Activated B cell treated with CpG ODN at 0.5 μM for 24 hours (primary cell): ENCODE data around the gene ENGASE. TPM values are rescaled to one million over a fixed set of nuclear protein-coding genes. Genes with fewer than 3 reads are reported as not detected.

Experiments used
- ATAC-seq: fragments of 200-7000 bp; cut with Tn5 transposase; one replicate; pipeline ENCODE4 v1.10.0; 2021; ENCODE audit warnings: low read depth, mild to moderate bottlenecking, moderate library complexity
- CTCF ChIA-PET: fragments of 350-600 bp; sonication (Branson Sonifier 250); formaldehyde crosslinking; loops from one replicate; lab custom pipeline; 2021; ENCODE audit warnings: antibody characterized with exemption; lab: Charles Lee
- POLR2A ChIA-PET: fragments of 350-600 bp; sonication (Branson Sonifier 250); formaldehyde crosslinking; loops from one replicate; lab custom pipeline; 2021; ENCODE audit warnings: antibody characterized with exemption; lab: Charles Lee
- DNase-seq: peaks from one replicate; pipeline ENCODE4 v3.0.0; 2022
- H3K27ac Mint-ChIP-seq: one replicate; pipeline ENCODE4 v1.8.0; 2020; ENCODE audit warnings: mixed read lengths
- H3K27me3 Mint-ChIP-seq: one replicate; pipeline ENCODE4 v1.8.0; 2021; ENCODE audit warnings: mixed read lengths
- H3K36me3 Mint-ChIP-seq: one replicate; pipeline ENCODE4 v1.8.0; 2021; ENCODE audit warnings: low read depth, mixed read lengths
- H3K4me1 Mint-ChIP-seq: one replicate; pipeline ENCODE4 v1.8.0; 2021; ENCODE audit warnings: mixed read lengths
- H3K4me3 Mint-ChIP-seq: one replicate; pipeline ENCODE4 v1.8.0; 2020; ENCODE audit warnings: mild to moderate bottlenecking, mixed read lengths
- H3K9me3 Mint-ChIP-seq: one replicate; pipeline ENCODE4 v1.8.0; 2020; ENCODE audit warnings: mixed read lengths
- CTCF ChIP-seq: fragments of 200-600 bp; IDR thresholded peaks from one replicate; pipeline ENCODE4 v1.8.0; 2022; ENCODE audit warnings: antibody characterized with exemption, mild to moderate bottlenecking
- intact Hi-C: fragments of 100-400 bp; cut with micrococcal nuclease; formaldehyde crosslinking; loops from one replicate; pipeline ENCODE4 v1.15.1; 2024
- total RNA-seq: library from RNA; stranded (reverse); gene quantifications from 2 replicates; pipeline ENCODE4 v1.2.3, GENCODE V29; 2022

The ENGASE gene
- total RNA-seq, 1 donor from 2014 or later = 60.1 TPM

GRCh38 chr17:79091226-79091670 is 16.6 kb downstream of the ENGASE start:
- ChIA-PET POLR2A (no interaction called here), CTCF (interaction anchor here (9.4 kb wide), 1 partner anchor 302 kb away, joined by 161 read pairs; no protein-coding TSS in a partner anchor)
- Mint-ChIP-seq H3K4me3 (no peak overlapping the region), H3K9me3 (no peaks in the 10 kb centered on the region), H3K4me1 (no peaks in the 10 kb centered on the region), H3K27ac (no peak overlapping the region), H3K36me3 (peaks cover 8% of the 10 kb centered on the region), H3K27me3 (peaks cover 13% of the 10 kb centered on the region)
- ATAC-seq (no peak), DNase-seq (no peak)
- intact Hi-C loops = no loop called here
- no peak for TF ChIP-seq CTCF

DNA sequence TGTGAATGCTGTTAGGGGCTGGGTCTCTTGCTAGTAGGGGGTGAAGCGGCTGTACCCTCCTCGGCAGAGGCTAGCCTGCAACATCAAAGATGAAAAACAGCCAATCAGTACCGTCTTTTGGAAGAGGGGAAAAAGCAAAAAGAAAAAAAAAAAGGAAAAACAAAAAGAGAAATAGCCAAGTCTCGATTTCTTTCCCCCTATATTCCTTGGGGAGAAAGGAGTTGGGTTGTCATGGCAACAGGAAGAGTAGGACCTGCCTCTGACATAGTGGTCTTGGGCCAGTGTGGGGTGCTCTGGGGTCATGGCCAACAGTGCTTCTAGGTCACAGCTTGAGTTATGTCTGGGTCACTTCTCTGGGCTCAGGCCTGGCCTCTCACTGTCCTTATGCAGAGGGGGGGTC is 17.9 kb downstream of the ENGASE start:
- Mint-ChIP-seq H3K4me3 (no peak overlapping the region), H3K27ac (no peak overlapping the region), H3K9me3 (no peaks in the 10 kb centered on the region), H3K36me3 (peaks cover under 1% of the 10 kb centered on the region), H3K27me3 (peaks cover 17% of the 10 kb centered on the region), H3K4me1 (no peaks in the 10 kb centered on the region)
- ChIA-PET CTCF (interaction anchor here (1.5 kb wide), 1 partner anchor 299 kb away, joined by 4 read pairs; no protein-coding TSS in a partner anchor), POLR2A (no interaction called here)
- intact Hi-C loops = no loop called here
- no peak for TF ChIP-seq CTCF
- ATAC-seq (no peak), DNase-seq (no peak)

- intact Hi-C loops = no loop called here
- Mint-ChIP-seq H3K4me3 (no peak overlapping the region), H3K9me3 (no peaks in the 10 kb centered on the region), H3K27me3 (peaks cover 24% of the 10 kb centered on the region), H3K36me3 (no peaks in the 10 kb centered on the region), H3K27ac (no peak overlapping the region), H3K4me1 (peaks cover 5% of the 10 kb centered on the region)
- DNase-seq (no peak), ATAC-seq (no peak)
- POLR2A ChIA-PET = interaction anchor here (0.7 kb wide), 1 partner anchor 18 kb away, joined by 5 read pairs; no protein-coding TSS in a partner anchor
- no peak for TF ChIP-seq CTCF
- CTCF ChIA-PET = interaction anchor here (1.5 kb wide), 1 partner anchor 298 kb away, joined by 4 read pairs; no protein-coding TSS in a partner anchor
Measured at GRCh38 chr17:79093270-79093669, 18.6 kb downstream of the ENGASE start.

DNA sequence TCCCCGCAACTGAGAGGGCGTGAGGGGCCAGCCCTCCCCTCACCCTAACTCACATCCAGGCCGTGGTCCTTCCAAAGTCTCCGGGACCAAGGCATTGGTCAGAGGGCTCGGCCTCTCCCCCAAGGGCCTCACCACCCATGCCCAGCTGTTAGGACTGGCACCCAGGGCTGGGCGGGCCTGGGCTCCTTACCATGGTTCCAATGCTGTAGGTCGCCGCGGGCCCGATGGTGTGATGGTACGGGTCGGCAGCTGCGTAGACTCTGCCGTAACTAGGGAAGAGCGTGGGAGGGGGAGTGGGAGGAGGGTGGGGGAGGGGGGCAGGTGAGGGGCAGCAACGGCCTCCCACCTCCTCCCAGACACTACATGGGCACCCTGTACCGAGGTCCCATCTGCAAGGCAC is 19.6 kb downstream of the ENGASE start:
- H3K4me1 Mint-ChIP-seq = peaks cover 5% of the 10 kb centered on the region
- POLR2A ChIA-PET = no interaction called here
- no peak for TF ChIP-seq CTCF
- DNase-seq (no peak), ATAC-seq (no peak)
- H3K27me3 Mint-ChIP-seq = peaks cover 31% of the 10 kb centered on the region
- CTCF ChIA-PET = no interaction called here
- intact Hi-C loops = no loop called here
- H3K4me3 Mint-ChIP-seq = no peak overlapping the region
- no peaks in the 10 kb centered on the region for H3K9me3 Mint-ChIP-seq
- H3K36me3 Mint-ChIP-seq = no peaks in the 10 kb centered on the region
- H3K27ac Mint-ChIP-seq = no peak overlapping the region

DNA sequence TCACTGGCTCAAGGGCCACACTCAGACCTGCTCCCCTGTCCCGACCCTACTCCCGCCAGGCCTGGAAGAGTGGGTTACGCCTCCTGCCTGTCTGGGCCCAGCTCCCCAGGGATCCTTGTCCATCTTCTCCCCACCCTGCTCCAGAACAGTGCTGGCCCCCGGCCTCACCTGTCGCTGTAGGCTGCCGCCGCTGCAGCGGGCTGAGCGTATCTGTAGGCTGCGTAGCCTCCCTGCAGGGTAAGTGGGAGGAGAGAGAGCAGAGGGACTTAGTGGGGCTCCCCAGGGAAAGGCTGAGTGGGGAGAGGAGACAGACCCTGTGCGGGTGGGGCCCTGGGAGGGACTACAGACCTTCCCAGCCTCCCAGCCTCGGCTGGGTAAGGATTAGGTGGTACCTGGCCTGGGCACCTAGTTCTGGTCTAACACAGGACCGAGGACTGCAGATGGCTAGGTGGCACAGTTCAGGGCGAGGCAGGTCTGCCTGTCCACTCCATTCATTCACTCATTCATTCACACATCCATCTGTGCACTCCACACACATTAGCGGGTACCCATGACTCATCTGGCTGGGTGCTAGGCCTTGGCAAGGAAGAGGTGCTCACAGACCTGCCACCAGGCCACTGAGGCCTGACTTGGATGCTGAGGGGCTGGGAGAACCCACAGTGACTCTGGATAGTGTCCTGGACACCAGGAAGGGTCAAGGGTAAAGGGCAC is 20.9 kb downstream of the ENGASE start:
- H3K4me3 Mint-ChIP-seq = no peak overlapping the region
- CTCF ChIA-PET = no interaction called here
- ATAC-seq = no peak

More for the DNA sequence above, 20.9 kb downstream of the ENGASE start:
- no peaks in the 10 kb centered on the region for H3K9me3 Mint-ChIP-seq
- POLR2A ChIA-PET = no interaction called here
- no peaks in the 10 kb centered on the region for H3K36me3 Mint-ChIP-seq
- DNase-seq = no peak
- peaks cover 5% of the 10 kb centered on the region for H3K4me1 Mint-ChIP-seq
- H3K27me3 Mint-ChIP-seq = peaks cover 37% of the 10 kb centered on the region
- no peak for TF ChIP-seq CTCF
- intact Hi-C loops = no loop called here
- H3K27ac Mint-ChIP-seq = no peak overlapping the region
